ENCODE data around the gene GRIK4.

DNA sequence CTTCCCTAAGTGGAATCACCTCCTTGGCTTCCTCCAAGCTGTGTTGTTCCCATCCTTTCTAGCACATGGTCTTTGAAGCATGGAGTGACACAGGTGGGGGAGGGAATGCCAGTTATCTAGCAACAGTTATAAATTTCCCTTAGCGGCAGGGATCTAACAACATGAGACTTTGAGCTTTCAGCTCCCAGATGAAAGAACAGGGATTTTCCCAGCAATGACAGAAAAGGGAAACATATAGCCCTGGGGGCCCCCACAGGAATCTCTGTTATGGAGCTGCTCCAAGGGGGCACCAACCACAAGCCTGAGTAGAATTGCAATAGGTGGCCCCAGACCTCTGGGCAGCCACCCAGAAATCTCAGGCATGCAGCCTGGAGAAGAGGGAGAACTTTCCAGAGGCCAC, 163.0 kb downstream of the GRIK4 start:
- TF ChIP-seq, protein P1, sequence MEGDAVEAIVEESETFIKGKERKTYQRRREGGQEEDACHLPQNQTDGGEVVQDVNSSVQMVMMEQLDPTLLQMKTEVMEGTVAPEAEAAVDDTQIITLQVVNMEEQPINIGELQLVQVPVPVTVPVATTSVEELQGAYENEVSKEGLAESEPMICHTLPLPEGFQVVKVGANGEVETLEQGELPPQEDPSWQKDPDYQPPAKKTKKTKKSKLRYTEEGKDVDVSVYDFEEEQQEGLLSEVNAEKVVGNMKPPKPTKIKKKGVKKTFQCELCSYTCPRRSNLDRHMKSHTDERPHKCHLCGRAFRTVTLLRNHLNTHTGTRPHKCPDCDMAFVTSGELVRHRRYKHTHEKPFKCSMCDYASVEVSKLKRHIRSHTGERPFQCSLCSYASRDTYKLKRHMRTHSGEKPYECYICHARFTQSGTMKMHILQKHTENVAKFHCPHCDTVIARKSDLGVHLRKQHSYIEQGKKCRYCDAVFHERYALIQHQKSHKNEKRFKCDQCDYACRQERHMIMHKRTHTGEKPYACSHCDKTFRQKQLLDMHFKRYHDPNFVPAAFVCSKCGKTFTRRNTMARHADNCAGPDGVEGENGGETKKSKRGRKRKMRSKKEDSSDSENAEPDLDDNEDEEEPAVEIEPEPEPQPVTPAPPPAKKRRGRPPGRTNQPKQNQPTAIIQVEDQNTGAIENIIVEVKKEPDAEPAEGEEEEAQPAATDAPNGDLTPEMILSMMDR (conservative IDR thresholded peaks at IDR 0.05), result no peak
- TF ChIP-seq EZH2 (IDR thresholded peaks at IDR 0.05; ENCODE audit: low read depth), result no peak
